ENCODE measurements around the gene FMNL1.

DNA sequence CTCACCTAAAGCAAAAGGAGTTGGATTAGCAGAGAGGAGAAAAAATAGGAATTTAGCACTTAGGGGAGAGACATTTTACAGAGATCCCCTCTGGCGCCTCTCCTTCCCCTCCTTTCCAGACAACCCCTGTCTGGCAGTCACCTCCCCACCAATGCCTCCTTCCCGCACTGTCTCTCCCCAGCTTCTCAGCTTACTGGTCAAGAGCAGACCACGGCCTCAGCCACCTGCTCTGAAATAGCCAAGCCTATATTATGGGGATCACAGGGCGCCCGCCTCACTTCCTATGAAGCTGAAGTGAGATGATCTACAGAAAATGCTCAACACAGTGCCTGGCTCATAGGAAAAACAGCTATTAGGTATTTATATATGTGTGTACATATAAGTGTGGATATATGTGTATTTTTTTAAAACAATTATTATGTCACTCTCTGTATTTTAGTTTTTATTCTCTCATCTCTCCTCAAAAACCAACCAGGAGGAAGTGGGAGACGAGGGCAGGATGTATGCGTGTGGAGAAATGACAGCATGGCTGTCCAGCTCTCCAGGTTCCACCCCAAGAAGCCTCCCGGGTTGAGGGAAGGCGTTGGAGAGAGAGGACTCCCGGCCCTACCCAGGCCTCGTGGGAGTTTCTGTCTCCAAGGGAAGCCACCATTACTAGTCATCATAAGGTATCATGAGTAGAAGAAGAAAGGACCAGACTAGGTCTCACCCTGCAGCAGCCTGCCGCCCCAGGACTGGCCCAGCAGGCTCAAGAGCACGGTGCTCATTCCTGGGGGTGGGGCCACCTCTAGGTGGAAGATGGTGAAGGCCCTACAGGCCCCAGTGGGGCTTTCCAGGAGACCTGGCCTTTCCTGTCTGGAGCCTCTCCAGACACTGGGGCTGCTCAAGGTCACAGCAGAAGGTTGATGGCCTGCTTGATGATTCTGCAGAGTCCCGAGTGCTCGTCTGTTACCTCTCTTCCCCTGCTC lies 67.9 kb downstream of the FMNL1 start:
- TF ChIP-seq POLR2A (IDR thresholded peaks at IDR 0.05) (no peak), CTCF (IDR thresholded peaks at IDR 0.05) (no peak)

Data from body of pancreas (tissue), 4 donors.